Naive B cell (primary cell): Measurements from ENCODE around the gene CST6. TPM values are rescaled to one million over a fixed set of nuclear protein-coding genes. Genes with fewer than 3 reads are reported as not detected.

Experiments used
- polyA plus RNA-seq, 6 donors: library from polyadenylated mRNA; unstranded; fragments of 300-500 nt; fragmentation: Illumina TruSeq; gene quantifications; one replicate each; pipeline ENCODE4 v1.2.3, GENCODE V29; 2021; ENCODE audit warnings: low read depth in 6 of 6

CST6 gene
- polyA plus RNA-seq, 6 donors from 2014 or later, result not detected

Other genes starting within 250 kb of the CST6 start
- 10 to 100 TPM in 2 of 6 donors, 1 to 10 TPM in 4; 3.4 to 17.2 (median 9.6) TPM for gene AP5B1, start 231.0 kb upstream of the CST6 start, polyA plus RNA-seq
- gene OVOL1, start 224.9 kb upstream of the CST6 start, polyA plus RNA-seq, result not detected
- 1 to 10 TPM in 5 of 6 donors, not detected in 1; 1.2 to 2.6 (median 1.7) TPM for gene SNX32, start 178.0 kb upstream of the CST6 start, polyA plus RNA-seq
- gene CFL1, start 153.8 kb upstream of the CST6 start, polyA plus RNA-seq, result 1,000 to 10,000 TPM; 1,822 to 2,570 (median 2,214) TPM
- gene MUS81, start 151.6 kb upstream of the CST6 start, polyA plus RNA-seq, result 10 to 100 TPM in 5 of 6 donors, 1 to 10 TPM in 1; 3.2 to 32.0 (median 22.8) TPM
- 1 to 10 TPM in 2 of 6 donors, under 1 TPM in 1, not detected in 3; 0.29 to 1.5 (median 1.1) TPM for gene EFEMP2, start 139.2 kb upstream of the CST6 start, polyA plus RNA-seq
- 1 to 10 TPM in 5 of 6 donors, under 1 TPM in 1; 0.68 to 7.2 (median 3.0) TPM for gene CTSW, start 132.2 kb upstream of the CST6 start, polyA plus RNA-seq
- 100 to 1,000 TPM in 4 of 6 donors, 10 to 100 TPM in 2; 91.2 to 191 (median 107) TPM for gene FIBP, start 123.5 kb upstream of the CST6 start, polyA plus RNA-seq
- 10 to 100 TPM; 22.4 to 62.8 (median 45.3) TPM for gene CCDC85B, start 121.3 kb upstream of the CST6 start, polyA plus RNA-seq
- gene FOSL1, start 111.6 kb upstream of the CST6 start, polyA plus RNA-seq, result under 1 TPM in 3 of 6 donors, not detected in 3; 0.25 to 0.34 (median 0.27) TPM
- gene C11orf68, start 92.9 kb upstream of the CST6 start, polyA plus RNA-seq, result 10 to 100 TPM; 48.5 to 79.3 (median 68.4) TPM
- gene DRAP1, start 92.6 kb upstream of the CST6 start, polyA plus RNA-seq, result 10 to 100 TPM; 57.3 to 89.8 (median 71.1) TPM
- gene TSGA10IP, start 66.5 kb upstream of the CST6 start, polyA plus RNA-seq, result not detected
- gene SART1, start 50.3 kb upstream of the CST6 start, polyA plus RNA-seq, result 10 to 100 TPM; 13.9 to 39.7 (median 18.3) TPM
- 10 to 100 TPM in 5 of 6 donors, 1 to 10 TPM in 1; 4.9 to 34.2 (median 20.1) TPM for gene EIF1AD, start 9.9 kb upstream of the CST6 start, polyA plus RNA-seq
- gene BANF1, start 9.5 kb upstream of the CST6 start, polyA plus RNA-seq, result 100 to 1,000 TPM; 162 to 247 (median 189) TPM
- under 1 TPM in 1 of 6 donors, not detected in 5; 0.11 TPM for gene CATSPER1, start 14.5 kb downstream of the CST6 start, polyA plus RNA-seq
- not detected for gene GAL3ST3, start 37.2 kb downstream of the CST6 start, polyA plus RNA-seq
- 100 to 1,000 TPM in 1 of 6 donors, 10 to 100 TPM in 5; 68.8 to 106 (median 85.2) TPM for gene SF3B2, start 40.4 kb downstream of the CST6 start, polyA plus RNA-seq
- 100 to 1,000 TPM in 1 of 6 donors, 10 to 100 TPM in 5; 44.3 to 133 (median 57.3) TPM for gene PACS1, start 58.3 kb downstream of the CST6 start, polyA plus RNA-seq
- gene KLC2, start 245.7 kb downstream of the CST6 start, polyA plus RNA-seq, result 1 to 10 TPM in 5 of 6 donors, under 1 TPM in 1; 0.17 to 9.3 (median 5.6) TPM